Lung (tissue), 12 donors: ENCODE results near the gene MIER2. TPM values are rescaled to one million over a fixed set of nuclear protein-coding genes. Genes with fewer than 3 reads are reported as not detected.

Experiments
- ATAC-seq: fragments of 200-7000 bp; cut with Tn5 transposase; one replicate; pipeline ENCODE4 v1.9.1; 2020; ENCODE audit warnings: moderate number of reproducible peaks; ENCODE audit not compliant: insufficient read depth, low FRiP score
- DNase-seq, 3 donors: peaks; one replicate each; pipeline ENCODE4 v3.0.0-alpha.2; 2013 to 2017
- H3K27ac ChIP-seq, 2 donors: one replicate each; pipeline ENCODE4 v1.5.1; 2013; ENCODE audit warnings: mild to moderate bottlenecking in 2 of 2, moderate library complexity in 2 of 2, control low read depth in 1 of 2, inconsistent platforms in 1 of 2, low read depth in 1 of 2, low read length in 1 of 2
- H3K27me3 ChIP-seq, 3 donors: one replicate each; pipeline ENCODE4 v1.5.1; 2013; ENCODE audit warnings: low read length in 2 of 3; ENCODE audit not compliant: control insufficient read depth in 3 of 3, insufficient read depth in 3 of 3
- H3K36me3 ChIP-seq, 4 donors: one replicate each; pipeline ENCODE4 v1.5.1; 2013; ENCODE audit warnings: low read length in 4 of 4, mild to moderate bottlenecking in 1 of 4, moderate library complexity in 1 of 4; ENCODE audit not compliant: control insufficient read depth in 4 of 4, insufficient read depth in 4 of 4
- H3K4me1 ChIP-seq, 5 donors: one replicate each; pipeline ENCODE4 v1.5.1; 2013; ENCODE audit warnings: low read length in 5 of 5, mild to moderate bottlenecking in 2 of 5, moderate library complexity in 1 of 5; ENCODE audit not compliant: control insufficient read depth in 5 of 5, insufficient read depth in 5 of 5
- H3K4me3 ChIP-seq: one replicate; pipeline ENCODE4 v1.5.1; 2013; ENCODE audit warnings: mild to moderate bottlenecking, control low read depth, moderate library complexity
- H3K9ac ChIP-seq, 2 donors: one replicate each; pipeline ENCODE4 v1.5.1; 2013; ENCODE audit warnings: low read length in 2 of 2, control low read depth in 1 of 2; ENCODE audit not compliant: insufficient read depth in 1 of 2
- H3K9me3 ChIP-seq, 4 donors: one replicate each; pipeline ENCODE4 v1.5.1; 2013; ENCODE audit warnings: low read length in 3 of 4, mild to moderate bottlenecking in 1 of 4, moderate library complexity in 1 of 4; ENCODE audit not compliant: control insufficient read depth in 4 of 4, insufficient read depth in 3 of 4
- CTCF ChIP-seq: IDR thresholded peaks from 2 replicates; pipeline ENCODE4 v1.5.1; 2012; ENCODE audit warnings: mild to moderate bottlenecking; ENCODE audit errors: control extremely low read depth, extremely low read depth
- WGBS, 2 donors: extraction: QIAGEN DNeasy Blood & Tissue Kit; methylation state at CpG; one replicate each; pipeline ENCODE4 v1.1.7; 2013; 5-methylcytosine and 5-hydroxymethylcytosine counted together
- polyA plus RNA-seq, 2 donors: library from polyadenylated mRNA; stranded (reverse); fragments of 200-250 nt; gene quantifications; one replicate each; pipeline ENCODE4 v1.2.1, GENCODE V29; 2013
- total RNA-seq, 2 donors: library from RNA; depleted of rRNA in 1 of 2; stranded (reverse); fragments of >200 nt in 1 of 2; gene quantifications; one replicate each; pipeline ENCODE4 v1.2.1, GENCODE V29; 2014 to 2021
- donor health status: control.
- donor health status: control.
- donor health status: Bipolar disorder and iron deficiency.
- donor health status: healthy.
- donor health status: DM: yes; HTN: yes; CAD: no.

MIER2 gene
- total and polyA plus RNA-seq, 4 donors: 19.4 to 34.9 (median 28.3) TPM

- Histone ChIP-seq H3K9ac (no peak overlapping the region), H3K4me3 (no peak overlapping the region), H3K4me1 (no peaks in the 10 kb centered on the region), H3K27ac (no peak overlapping the region), H3K9me3 (peaks cover 0 to 6% (median 2%) of the 10 kb centered on the region in 4 donors), H3K27me3 (peaks cover 0 to 10% (median 6%) of the 10 kb centered on the region in 3 donors), H3K36me3 (no peaks in the 10 kb centered on the region)
- DNase-seq (no peak), ATAC-seq (no peak)
- 89 to 91% methylated on average over 30 of the region's 30 CpGs for WGBS, 2 donors
- no peak for TF ChIP-seq CTCF
Observed at GRCh38 chr19:391726-392374, 47.3 kb upstream of the MIER2 start.

GRCh38 chr19:391207-391557 is 46.6 kb upstream of the MIER2 start:
- no peak for DNase-seq
- H3K27ac ChIP-seq: no peak overlapping the region
- H3K9me3 ChIP-seq: peaks cover 0 to 6% (median 2%) of the 10 kb centered on the region in 4 donors
- no peak for TF ChIP-seq CTCF
- H3K27me3 ChIP-seq: peaks cover 0 to 10% (median 6%) of the 10 kb centered on the region in 3 donors
- H3K4me1 ChIP-seq: no peaks in the 10 kb centered on the region
- no peaks in the 10 kb centered on the region for H3K36me3 ChIP-seq
- H3K9ac ChIP-seq: no peak overlapping the region
- no peak overlapping the region for H3K4me3 ChIP-seq
- WGBS, 2 donors: 74 to 81% methylated on average over 2 of the region's 2 CpGs
- ATAC-seq: no peak

DNA sequence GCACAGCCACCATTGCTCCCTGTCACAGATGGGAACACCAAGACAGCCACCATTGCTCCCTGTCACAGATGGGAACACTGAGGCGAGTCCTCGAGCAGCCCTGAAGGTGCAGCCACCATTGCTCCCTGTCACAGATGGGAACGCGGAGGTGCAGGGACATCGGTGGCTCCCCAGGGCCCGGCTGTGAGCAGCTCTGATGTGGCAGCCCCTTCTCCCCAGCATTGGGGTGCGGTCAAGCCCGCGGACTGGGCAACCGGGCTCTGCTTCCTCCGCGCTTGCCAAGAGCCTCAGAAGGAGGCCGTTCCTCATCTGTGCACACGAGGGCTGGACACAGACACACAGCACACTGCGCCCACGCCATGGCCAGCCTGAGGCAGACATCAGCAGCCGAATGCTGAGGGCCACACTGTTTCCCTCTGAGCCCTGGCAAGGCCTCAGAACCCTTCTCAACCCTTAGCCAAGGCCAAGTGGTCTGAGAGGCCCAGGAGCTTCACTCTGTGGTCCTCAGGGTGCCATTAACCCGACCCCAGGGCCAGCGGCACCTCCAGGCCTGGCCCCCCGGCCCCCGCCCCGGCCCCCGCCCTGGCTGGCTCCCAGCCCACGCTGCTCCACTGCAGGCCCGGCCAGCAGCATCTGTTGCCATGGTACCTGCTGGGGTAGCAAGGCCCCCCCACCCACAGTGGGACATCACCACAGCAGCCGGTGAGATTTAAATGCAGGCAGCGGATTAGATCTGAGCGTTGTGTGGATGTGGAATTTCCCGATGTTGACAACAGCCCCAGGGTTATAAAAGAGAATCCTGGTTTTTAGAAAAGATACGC is 46.0 kb upstream of the MIER2 start:
- H3K4me3 ChIP-seq: no peak overlapping the region
- no peaks in the 10 kb centered on the region for H3K4me1 ChIP-seq
- H3K27me3 ChIP-seq: peaks cover 0 to 10% (median 6%) of the 10 kb centered on the region in 3 donors
- H3K36me3 ChIP-seq: no peaks in the 10 kb centered on the region
- TF ChIP-seq CTCF: no peak
- ATAC-seq (no peak), DNase-seq (no peak)
- 86 to 87% methylated on average over 30 of the region's 30 CpGs for WGBS, 2 donors
- no peak overlapping the region for H3K9ac ChIP-seq
- peaks cover 0 to 4% (median under 1%) of the 10 kb centered on the region in 4 donors for H3K9me3 ChIP-seq
- H3K27ac ChIP-seq: no peak overlapping the region
